Stimulated activated CD8-positive, alpha-beta memory T cell treated with anti-CD3 and anti-CD28 coated beads, Interleukin-12 subunit alpha, Interleukin-12 subunit beta, amount 100 ng/mL, for 24 hours (primary cell): Measurements from ENCODE around the gene HPDL.
"Not testable (repeated sequence)": the region's sequence is repeated elsewhere in the genome, so short reads cannot be mapped to it uniquely, and the experiment has no call there.

ENCODE experiments used
- DNase-seq: peaks from one replicate; pipeline ENCODE4 v3.0.0-alpha.2; 2020; ENCODE audit errors: extremely low read depth

HPDL gene

GRCh38 chr1:45326627-45327623 is at the start of gene HPDL:
HPDL (plus strand) TSS chr1:45326895; CDS start chr1:45327149, 254 bp downstream.
- peak; percentile 58 for DNase-seq

- no peak for DNase-seq
Measured at GRCh38 chr1:45282351-45282750, 44.3 kb upstream of the HPDL start.

GRCh38 chr1:45284858-45285257 is 41.8 kb upstream of the HPDL start:
- not testable (repeated sequence) for DNase-seq

GRCh38 chr1:45286521-45286920 is 40.2 kb upstream of the HPDL start:
- DNase-seq = not testable (repeated sequence)

GRCh38 chr1:45291002-45291401 is 35.7 kb upstream of the HPDL start:
- DNase-seq = not testable (repeated sequence)

GRCh38 chr1:45291716-45292115 is 35.0 kb upstream of the HPDL start:
- DNase-seq = no peak

GRCh38 chr1:45297666-45298356 is 28.9 kb upstream of the HPDL start:
- DNase-seq = no peak

- no peak for DNase-seq
Measured at GRCh38 chr1:45299296-45299695, 27.4 kb upstream of the HPDL start.

- no peak for DNase-seq
Measured at GRCh38 chr1:45299981-45300668, 26.6 kb upstream of the HPDL start.

GRCh38 chr1:45300669-45300997 is 26.1 kb upstream of the HPDL start:
- no peak for DNase-seq

- DNase-seq = no peak
Measured at GRCh38 chr1:45302505-45303150, 24.1 kb upstream of the HPDL start.

GRCh38 chr1:45303520-45304310 is 23.0 kb upstream of the HPDL start:
- DNase-seq = peak; percentile 97

- DNase-seq = no peak
Measured at GRCh38 chr1:45304311-45305081, 22.2 kb upstream of the HPDL start.

GRCh38 chr1:45305231-45305630 is 21.5 kb upstream of the HPDL start:
- no peak for DNase-seq

GRCh38 chr1:45306319-45306718 is 20.4 kb upstream of the HPDL start:
- DNase-seq = no peak

GRCh38 chr1:45306905-45307304 is 19.8 kb upstream of the HPDL start:
- DNase-seq = no peak

- DNase-seq = no peak
Measured at GRCh38 chr1:45314266-45314665, 12.4 kb upstream of the HPDL start.

- no peak for DNase-seq
Measured at GRCh38 chr1:45317166-45317565, 9.5 kb upstream of the HPDL start.

- DNase-seq = no peak
Measured at GRCh38 chr1:45319761-45320160, 6.9 kb upstream of the HPDL start.

- no peak for DNase-seq
Measured at GRCh38 chr1:45321444-45321843, 5.3 kb upstream of the HPDL start.
